Activated CD4-positive, CD25-positive, alpha-beta regulatory T cell treated with anti-CD3 and anti-CD28 coated beads, Interleukin-2, amount 50 U/mL, for 72 hours (primary cell): Measurements from ENCODE around the gene ZC3H8.
"Not testable (repeated sequence)": the region's sequence is repeated elsewhere in the genome, so short reads cannot be mapped to it uniquely, and the experiment has no call there.

Experiments
- DNase-seq: peaks from one replicate; pipeline ENCODE4 v3.0.0; 2021

Gene ZC3H8

DNA sequence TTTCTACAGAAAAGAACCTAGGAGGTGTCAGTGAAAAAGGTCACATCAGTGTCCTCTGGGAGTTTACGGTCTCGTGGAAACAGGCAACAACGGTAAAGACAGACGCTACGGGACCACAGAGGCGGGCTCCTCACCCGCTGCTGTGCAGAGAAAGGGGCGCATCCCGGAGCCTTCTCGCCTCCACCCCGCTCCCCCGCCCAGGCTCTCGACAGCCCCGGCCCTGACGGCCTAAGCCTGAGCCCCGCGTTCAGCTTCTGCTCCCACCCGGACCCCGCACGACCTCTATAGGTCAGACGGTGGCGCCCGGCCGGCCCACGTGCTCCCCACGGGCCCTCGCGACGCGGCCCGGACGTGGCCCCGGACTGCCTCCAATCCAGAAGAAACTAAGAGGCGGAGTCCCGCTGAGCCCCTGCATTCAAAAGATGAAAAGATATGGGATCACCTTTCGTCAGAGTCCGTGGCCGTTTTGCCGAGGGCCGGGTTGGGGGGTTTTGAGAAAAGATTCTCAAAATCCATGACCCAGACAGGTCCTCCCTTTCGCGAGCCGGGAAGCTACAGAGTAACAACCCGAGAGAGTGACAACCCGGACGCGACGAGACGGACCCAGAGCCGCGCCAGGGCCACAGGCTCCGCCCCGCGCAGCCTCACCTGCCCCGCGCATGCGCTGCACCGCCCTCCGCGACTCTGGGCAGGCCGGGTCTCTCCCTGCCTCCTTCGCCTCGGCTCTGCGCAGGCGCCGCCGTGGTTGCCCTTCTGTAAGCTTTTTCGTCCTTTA is at the start of gene ZC3H8:
TSS of gene ZC3H8 (minus strand) at position 577 of the 775 bp plus-strand sequence. CDS start at position 516, 61 bp downstream.
- peak; percentile 97 for DNase-seq

GRCh38 chr2:112304298-112304941 is 49.6 kb upstream of the ZC3H8 start:
- DNase-seq, result no peak

DNA sequence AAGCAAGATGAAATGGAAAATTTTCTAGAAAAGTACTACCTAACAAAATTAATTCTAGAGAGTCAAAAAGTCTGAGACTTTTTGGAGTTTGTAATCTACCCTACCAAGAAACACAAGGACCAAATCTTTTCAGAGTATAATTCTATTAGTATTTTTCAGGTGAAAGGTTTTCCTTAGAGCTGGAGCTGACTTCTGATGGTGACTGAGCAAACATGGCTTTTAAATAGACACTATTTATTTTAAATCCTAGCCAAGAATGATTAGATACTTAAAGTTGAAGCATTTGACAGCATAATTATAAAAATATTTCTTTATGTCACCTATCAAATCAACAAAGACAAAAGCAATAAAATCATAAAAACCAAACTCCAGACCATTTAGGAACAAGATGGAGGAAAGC is 47.1 kb upstream of the ZC3H8 start:
- DNase-seq, result no peak

- no peak for DNase-seq
Observed at GRCh38 chr2:112301171-112301584, 46.3 kb upstream of the ZC3H8 start.

- DNase-seq, result no peak
Observed at GRCh38 chr2:112296407-112296806, 41.6 kb upstream of the ZC3H8 start.

- DNase-seq, result no peak
Observed at GRCh38 chr2:112295407-112296078, 40.7 kb upstream of the ZC3H8 start.

GRCh38 chr2:112293636-112294401 is 39.0 kb upstream of the ZC3H8 start:
- DNase-seq, result no peak

- no peak for DNase-seq
Observed at GRCh38 chr2:112290648-112291047, 35.8 kb upstream of the ZC3H8 start.

- no peak for DNase-seq
Observed at GRCh38 chr2:112290088-112290487, 35.2 kb upstream of the ZC3H8 start.

DNA sequence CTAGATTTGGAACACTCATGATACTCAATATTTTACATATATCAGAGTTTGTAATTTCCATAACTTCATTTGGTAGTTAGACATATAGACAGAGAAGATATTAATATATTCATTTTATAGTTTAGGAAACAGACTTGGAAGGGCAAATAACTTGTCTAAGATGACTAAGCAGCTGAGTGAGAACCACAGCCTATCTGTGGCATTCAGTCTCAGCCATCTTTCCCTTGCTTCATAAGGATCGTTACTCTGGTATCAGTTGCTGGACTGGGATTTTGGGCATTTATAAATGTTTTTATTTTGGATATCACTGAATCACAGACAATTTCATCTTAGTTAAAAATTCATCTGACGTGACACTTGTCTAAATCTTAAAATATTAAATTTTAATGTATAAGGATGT is 28.7 kb upstream of the ZC3H8 start:
- not testable (repeated sequence) for DNase-seq

DNA sequence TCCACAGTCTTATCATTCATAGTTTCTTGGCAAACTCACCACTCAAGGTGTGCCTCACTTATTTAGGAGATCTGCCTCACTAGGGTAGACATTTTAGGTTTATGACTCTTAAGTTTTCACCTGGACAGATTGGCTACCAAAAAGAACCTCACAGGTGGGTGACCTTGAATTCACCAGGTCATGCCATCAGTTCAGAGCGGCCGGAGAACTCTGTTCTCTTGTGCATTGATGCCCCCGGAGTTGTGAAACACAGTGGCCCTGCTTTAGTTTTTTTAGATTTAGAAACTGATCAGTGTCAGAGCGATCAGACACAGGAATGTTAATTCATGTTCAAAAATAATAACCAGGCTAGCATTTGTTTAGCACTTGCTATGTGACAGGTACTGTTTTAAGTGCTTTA is 27.2 kb upstream of the ZC3H8 start:
- DNase-seq, result not testable (repeated sequence)

- DNase-seq, result no peak
Observed at GRCh38 chr2:112277596-112278220, 22.9 kb upstream of the ZC3H8 start.

DNA sequence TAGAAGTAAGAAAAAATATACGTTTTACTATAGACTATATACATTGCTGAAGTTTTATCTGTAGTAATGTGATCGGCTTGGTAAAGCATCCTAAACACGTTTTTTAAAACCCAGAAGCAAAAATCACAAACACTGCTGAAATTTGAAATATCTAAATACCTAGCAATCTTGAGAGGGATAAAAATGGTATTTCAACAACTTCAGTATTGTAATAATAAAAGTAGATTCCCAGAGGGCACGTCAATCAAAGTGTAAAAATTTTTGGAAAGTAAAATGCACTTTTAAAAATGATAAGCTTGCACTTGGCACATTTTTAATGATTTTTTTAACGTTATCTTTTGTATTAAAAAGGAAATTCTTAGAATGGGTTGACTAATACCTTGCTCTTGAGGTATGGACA is 22.1 kb upstream of the ZC3H8 start:
- DNase-seq, result no peak

DNA sequence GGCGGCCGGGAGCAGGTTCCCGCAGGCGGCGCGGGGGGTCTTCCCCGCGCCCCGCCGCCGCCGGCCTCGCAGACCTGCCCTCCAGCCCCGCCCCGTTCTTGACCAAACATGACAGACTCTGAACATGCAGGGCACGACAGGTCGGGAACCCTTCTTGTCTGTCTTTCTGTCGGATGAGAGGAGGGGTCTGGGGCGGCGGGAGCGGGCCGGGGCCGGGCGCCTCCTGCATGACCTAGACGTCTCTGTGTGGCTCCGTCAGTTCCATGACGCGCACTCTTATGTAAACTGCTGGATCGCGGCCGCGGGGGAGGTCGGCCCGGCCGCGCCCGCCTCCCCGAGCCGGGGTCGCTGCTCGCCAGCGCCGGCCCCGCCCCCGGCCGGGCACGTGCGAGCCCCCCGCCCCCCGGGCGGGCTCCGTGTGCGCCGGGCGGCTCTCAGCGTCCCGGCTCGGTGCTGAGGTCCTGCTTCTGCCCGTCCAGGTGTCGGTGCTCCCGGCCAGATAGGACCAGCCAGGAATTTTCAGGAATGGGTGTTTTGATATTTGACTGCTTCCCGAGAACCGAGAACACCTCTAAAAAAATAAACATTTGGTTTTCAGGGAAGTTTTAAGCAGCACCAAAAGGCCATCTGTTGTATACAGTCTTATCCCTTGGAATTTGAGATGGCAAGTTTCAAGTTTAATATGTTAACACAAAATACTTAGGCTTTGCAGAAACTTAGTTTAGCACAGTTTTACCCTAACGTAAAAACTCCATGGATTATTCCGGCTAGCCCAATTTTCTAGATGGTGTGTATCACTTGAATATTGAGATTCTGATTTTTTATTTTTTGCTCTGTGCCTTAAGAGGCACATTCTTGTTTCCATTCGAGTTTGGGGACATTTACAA is 21.3 kb upstream of the ZC3H8 start:
- DNase-seq, result peak; percentile 79

DNA sequence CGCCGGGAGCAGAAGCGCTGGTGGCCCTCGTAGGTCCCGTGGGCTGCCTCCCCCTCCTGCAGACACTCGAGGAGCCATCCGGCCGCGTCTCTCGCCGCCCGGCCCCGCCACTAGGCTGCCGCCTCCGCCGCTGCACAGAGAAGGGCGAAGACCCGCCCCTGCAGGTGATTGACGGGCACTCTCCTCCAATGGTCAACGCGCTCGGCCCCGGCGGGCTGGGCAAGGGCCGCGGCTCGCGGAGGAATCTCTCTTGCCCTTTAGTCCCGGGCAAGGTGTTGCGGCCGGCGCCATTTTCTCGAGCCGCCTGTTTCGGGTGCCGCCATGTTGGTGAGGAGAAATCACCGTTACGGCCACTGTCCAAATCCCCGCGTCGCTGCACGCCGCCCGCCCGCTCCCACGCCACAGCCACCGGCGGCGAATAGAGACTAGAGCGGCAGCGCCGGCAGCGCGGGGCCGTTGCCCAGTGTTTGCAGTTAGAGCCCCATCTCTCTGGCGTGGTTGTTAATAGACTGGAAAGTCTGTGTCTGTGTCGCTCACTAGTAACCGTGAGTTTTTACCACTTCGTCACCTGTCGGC is 20.6 kb upstream of the ZC3H8 start, which contains the start of gene ZC3H6:
TSS of gene ZC3H6 (plus strand) at position 287 of the 576 bp plus-strand sequence. CDS start 398 bp downstream, outside the sequence.
- peak; percentile 100 for DNase-seq

DNA sequence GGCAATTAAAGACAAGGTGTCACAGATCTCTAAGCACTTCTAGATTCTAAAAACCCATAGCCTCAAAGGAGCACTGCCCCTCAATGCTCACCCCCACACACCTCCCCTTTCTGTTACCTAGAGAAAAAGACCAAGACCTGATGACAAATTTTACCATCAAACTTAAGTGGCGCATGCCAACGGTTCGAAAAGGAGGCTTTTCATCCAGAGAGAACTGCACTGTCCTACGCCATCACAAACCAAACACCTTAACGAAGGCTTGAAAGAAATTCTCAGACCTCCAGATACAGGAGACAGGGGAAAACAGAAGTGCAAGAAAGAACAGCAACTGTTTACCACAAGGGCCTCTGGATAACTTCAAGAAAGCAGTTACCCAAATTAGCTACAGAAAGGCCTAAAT is 18.5 kb upstream of the ZC3H8 start:
- no peak for DNase-seq

DNA sequence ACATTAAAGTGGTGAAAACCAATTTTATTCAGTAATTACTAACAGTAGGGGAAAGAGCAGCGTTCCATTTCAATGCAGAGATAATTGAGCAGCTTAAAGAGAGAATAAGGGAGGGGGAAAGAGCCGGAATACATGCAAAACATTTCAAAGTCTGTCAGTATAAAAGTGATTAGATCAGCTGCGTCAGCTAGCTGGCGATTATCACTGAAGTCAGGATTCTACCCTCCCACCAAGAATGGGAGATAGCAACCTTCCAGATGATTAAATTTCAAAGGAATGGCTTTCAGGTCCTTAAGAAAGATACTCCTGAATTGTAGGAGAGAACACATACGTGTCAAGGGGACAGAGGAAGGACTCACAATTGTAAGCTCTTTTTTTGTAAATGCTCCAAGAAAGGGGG is 17.8 kb upstream of the ZC3H8 start:
- DNase-seq, result no peak

DNA sequence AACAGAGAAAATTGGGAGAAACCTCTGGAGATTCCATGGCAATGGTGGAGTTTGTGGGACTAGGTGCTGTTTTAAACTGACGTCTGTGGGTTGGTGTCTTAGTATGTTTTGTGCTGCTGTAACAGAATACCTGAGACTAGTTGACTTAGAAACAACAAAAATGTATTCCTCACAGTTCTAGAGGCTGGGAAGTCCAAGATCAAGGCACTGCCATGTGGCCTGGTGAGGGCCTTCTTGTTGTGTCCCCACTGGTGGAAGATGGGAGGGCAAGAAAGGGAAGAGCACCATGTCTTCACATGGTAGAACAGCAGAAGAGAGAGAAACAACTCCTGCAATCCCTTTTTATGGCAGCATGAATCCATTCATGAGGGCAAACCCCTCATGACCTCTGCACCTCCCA is 13.7 kb upstream of the ZC3H8 start:
- no peak for DNase-seq

GRCh38 chr2:112262876-112263275 is 8.0 kb upstream of the ZC3H8 start:
- DNase-seq, result no peak

- no peak for DNase-seq
Observed at GRCh38 chr2:112260295-112260625, 5.4 kb upstream of the ZC3H8 start.
